ENCODE data around the gene CT45A5.
"Not testable (repeated sequence)": the region's sequence is repeated elsewhere in the genome, so short reads cannot be mapped to it uniquely, and the experiment has no call there.

CT45A5 gene

GRCh38 chrX:135785403-135785802 lies at the start of gene CT45A5:
TSS of gene CT45A5 (minus strand) at chrX:135785503. CDS start at chrX:135781729, 3,774 bp downstream.
- not testable (repeated sequence) for DNase-seq

DNA sequence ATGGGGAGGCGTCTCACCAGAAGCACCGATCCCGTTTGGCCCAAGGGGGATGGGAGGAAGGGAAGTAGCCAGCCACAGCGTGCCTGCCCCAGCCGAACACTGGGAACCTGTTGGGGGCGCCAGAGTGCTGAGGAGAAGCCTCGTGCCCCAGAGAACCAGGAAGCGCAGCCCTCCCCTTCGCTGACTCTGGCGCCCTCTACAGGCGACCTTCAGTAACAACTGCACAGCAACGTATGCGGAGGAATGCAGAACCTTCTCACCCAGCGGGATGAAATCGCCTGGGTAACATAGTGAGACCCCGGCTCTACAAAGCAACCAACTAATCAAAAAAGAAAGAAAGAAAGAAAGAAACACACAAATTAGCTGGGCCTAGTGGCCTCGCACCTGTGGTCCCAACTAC lies 34.6 kb upstream of the CT45A5 start, which contains the start of gene CT45A2:
Gene CT45A2, minus strand, starts transcription at position 101 of the 400 bp plus-strand sequence. CDS start 3,747 bp downstream, outside the sequence.
- not testable (repeated sequence) for DNase-seq

DNA sequence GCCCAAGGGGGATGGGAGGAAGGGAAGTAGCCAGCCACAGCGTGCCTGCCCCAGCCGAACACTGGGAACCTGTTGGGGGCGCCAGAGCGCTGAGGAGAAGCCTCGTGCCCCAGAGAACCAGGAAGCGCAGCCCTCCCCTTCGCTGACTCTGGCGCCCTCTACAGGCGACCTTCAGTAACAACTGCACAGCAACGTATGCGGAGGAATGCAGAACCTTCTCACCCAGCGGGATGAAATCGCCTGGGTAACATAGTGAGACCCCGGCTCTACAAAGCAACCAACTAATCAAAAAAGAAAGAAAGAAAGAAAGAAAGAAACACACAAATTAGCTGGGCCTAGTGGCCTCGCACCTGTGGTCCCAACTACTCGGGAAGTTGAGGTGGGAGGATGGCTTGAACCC lies 17.4 kb upstream of the CT45A5 start, which contains the start of gene CT45A6:
Gene CT45A6, minus strand, starts transcription at position 101 of the 400 bp plus-strand sequence. CDS start 3,794 bp downstream, outside the sequence.
- not testable (repeated sequence) for DNase-seq

DNA sequence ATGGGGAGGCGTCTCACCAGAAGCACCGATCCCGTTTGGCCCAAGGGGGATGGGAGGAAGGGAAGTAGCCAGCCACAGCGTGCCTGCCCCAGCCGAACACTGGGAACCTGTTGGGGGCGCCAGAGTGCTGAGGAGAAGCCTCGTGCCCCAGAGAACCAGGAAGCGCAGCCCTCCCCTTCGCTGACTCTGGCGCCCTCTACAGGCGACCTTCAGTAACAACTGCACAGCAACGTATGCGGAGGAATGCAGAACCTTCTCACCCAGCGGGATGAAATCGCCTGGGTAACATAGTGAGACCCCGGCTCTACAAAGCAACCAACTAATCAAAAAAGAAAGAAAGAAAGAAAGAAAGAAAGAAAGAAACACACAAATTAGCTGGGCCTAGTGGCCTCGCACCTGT lies 17.2 kb downstream of the CT45A5 start, which contains the start of gene CT45A3:
Gene CT45A3, minus strand, starts transcription at position 101 of the 400 bp plus-strand sequence. CDS start 3,747 bp downstream, outside the sequence.
- DNase-seq, result not testable (repeated sequence)

DNA sequence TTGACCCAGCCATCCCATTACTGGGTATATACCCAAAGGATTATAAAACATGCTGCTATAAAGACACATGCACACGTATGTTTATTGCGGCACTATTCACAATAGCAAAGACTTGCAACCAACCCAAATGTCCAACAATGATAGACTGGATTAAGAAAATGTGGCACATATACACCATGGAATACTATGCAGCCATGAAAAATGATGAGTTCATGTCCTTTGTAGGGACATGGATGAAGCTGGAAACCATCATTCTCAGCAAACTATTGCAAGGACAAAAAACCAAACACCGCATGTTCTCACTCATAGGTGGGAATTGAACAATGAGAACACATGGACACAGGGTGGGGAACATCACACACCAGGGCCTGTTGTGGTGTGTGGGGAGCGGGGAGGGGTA lies 40.6 kb downstream of the CT45A5 start:
- DNase-seq, result not testable (repeated sequence)

- no peak for DNase-seq
Observed at GRCh38 chrX:135741192-135741715, 44.0 kb downstream of the CT45A5 start.

GRCh38 chrX:135740681-135741149 lies 44.6 kb downstream of the CT45A5 start:
- no peak for DNase-seq

DNA sequence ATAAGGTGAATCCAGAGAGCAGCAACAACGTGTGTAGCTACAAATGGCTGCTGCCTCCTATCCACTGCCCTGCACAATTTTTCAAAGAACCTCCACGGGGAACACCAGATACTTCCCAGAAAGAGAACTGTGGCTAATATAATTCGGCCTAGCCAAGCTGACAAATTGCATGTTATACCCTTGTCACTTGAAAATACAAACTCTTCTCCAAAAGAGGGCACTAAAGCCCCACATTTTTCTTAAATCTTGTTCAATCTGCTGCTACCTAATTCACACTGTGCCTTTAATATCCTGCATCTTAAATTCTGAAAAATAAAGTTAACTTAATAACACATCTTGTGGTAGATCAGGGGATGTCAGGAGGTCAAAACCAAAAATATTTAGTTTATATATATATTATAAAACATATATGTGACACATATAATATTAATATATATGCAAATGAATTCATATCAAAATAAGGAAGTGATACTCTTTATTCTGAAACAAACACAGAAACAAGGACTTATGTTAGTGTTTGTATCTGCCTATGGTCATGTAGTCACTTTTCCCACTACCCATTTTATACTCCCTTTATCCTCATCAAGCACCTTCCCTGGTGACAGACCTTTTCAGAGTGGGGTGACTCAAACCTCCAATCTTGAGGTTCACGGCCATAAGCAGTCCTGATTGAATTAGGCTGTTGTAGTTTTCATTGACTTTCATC lies 47.8 kb downstream of the CT45A5 start:
- no peak for DNase-seq

GRCh38 chrX:135734666-135735065 lies 50.6 kb downstream of the CT45A5 start:
- DNase-seq, result not testable (repeated sequence)

Data from NCI-H526 treated with DMSO at 0.1 percent for 48 hours (cell line).